Measurements from ENCODE around the gene FSTL4. TPM values are rescaled to one million over a fixed set of nuclear protein-coding genes. Genes with fewer than 3 reads are reported as not detected.

FSTL4 gene
- total RNA-seq, 1 experiment from 2014 or later: 14.3 TPM

DNA sequence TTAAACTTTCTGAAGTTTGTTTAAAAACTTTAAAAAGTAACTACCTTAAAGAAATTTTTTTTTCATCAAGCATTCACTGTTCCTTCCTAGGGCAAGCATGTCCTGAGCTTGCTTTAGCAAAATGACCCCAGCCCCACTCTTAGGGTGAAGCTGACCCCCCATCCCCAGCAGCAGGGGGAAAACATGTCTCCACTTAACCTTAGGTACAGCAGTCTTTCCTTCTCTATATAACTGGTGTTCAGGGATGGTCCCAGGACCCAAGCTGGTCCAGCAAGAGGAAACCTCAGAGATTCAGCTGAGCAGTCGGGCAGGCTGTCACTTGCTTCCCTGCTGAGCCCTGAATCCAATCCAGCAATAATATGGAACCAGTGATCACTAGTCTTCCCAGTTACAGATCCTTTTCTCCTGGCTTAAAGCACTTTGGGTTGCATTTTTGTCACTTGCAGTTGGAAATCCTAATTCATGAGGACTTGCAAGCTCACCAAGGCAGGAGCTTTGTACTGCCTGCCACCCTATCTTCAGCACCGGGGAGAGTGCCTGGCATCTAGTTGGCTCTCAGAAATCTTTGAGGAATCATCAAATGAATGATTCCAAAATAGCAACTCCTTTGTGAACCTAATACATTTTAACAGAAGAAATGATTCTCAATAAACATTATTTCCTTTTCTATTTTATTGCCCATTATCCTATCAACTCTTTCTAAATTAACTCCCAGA lies 91.2 kb downstream of the FSTL4 start:
- no peak for DNase-seq (ENCODE audit: extremely low read depth, low read depth)

DNA sequence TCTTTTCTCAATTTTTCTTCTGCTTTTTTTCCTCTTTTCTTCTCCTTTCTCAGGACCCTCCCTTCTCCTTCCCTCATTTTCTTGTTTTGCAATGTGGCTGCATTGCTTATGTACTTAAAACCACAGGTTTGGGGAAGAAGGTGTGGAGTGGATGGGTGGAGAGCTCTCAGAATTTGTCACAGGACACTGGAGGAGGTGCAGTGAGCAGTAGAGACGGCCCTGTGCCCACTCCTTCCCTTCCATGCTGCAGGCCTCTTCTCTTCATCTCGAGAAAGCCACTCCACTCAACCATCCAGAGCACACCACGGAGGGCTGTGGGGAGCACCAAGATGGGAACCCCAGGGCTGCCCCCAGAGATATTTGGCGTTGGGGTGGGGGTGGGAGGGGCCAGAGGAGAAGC lies 92.3 kb downstream of the FSTL4 start:
- no peak for DNase-seq (ENCODE audit: extremely low read depth, low read depth)

- DNase-seq (ENCODE audit: extremely low read depth, low read depth): no peak
These were observed 93.2 kb downstream of the FSTL4 start for GRCh38 chr5:133519191-133519590.

GRCh38 chr5:133514456-133514855 lies 97.9 kb downstream of the FSTL4 start:
- no peak for DNase-seq (ENCODE audit: extremely low read depth, low read depth)

GRCh38 chr5:133512896-133513295 lies 99.4 kb downstream of the FSTL4 start:
- no peak for DNase-seq (ENCODE audit: extremely low read depth, low read depth)

DNA sequence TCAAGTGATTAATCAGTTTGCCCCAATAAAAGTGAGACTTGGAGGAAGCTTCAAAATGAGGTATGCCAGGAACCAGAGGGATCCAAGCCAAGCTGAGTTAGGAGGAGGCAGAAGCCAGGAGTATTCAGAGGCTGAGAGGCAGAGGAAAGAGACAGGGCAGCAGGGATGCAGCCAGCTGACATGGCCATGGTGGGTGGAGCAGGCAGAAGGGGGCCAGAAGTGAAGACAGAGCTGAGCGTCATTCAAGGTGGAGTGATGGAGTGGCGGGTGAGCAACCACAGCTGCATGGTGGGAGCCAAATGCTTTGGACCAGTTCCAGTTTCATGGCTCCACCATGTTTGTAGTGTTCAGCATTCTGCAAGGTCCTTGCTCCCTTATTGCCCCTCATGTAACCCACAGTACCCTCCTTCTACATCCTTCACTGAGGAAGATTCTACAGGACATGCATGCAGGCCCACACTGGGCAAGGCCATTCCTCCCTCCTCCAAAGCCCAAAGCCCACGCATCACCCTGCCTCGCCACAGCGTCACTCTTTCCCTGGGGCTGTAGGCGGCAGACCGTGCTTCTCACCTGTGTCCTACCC lies 100.6 kb downstream of the FSTL4 start:
- no peak for DNase-seq (ENCODE audit: extremely low read depth, low read depth)

GRCh38 chr5:133510634-133511262 lies 101.6 kb downstream of the FSTL4 start:
- DNase-seq (ENCODE audit: extremely low read depth, low read depth): no peak

DNA sequence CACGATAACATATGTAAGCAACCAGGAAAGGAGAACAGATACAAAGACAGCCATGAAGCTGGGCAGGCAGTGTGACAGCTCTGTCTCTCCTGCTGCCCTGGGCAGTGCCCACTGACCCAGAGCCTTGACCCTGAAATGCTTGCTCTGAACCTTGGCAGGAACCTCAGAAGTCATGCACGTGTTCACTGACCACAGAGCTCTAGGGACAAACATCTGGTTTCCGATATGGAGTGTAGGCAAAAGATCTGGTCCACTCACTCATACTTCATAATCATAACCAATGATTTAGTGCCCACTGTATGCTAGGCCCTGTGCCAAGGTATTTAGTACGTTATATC lies 102.6 kb downstream of the FSTL4 start:
- DNase-seq (ENCODE audit: extremely low read depth, low read depth): no peak

DNA sequence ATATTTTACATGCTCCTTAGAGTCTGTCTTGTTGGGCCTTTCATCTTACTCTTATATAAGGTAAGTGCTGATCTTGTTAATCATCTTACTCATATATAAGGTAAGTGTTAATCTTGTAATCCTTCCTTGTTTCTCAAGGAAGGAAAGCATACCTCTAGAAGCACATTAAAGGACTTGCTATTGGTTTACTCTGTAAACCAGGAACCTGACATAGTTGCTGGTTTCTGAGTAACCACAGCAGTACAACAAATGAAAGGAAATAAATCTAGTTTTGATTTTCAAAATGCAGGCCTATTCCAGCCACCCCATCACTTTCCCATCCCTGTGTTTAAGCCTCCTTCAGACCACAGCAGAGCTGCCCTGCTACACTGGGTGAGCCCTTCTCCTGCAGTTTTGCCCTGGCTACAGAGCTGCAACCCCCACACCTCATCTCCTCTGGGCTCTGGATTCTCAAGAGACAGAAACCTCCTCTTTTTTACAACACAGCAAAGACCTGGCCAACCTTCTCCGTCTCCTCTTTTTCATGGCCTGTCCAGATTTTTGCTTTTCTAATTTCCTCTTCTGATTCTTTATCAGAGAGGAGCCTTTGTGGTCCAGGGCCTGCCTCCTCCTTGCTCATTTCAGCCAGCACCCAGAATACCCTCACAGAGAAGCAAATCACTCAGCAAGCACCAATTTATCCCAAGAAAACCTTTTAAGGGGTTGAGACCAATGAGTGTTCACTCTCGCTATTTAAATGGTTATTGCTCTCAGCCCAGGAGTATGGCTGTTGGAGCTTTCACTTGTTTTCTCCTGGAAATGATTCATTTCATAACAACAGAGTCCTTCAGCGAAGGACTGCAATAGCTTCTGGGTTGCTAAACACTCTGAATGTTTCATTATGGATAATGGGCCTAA lies 103.2 kb downstream of the FSTL4 start:
- DNase-seq (ENCODE audit: extremely low read depth, low read depth): no peak

GRCh38 chr5:133508331-133508730 lies 104.0 kb downstream of the FSTL4 start:
- no peak for DNase-seq (ENCODE audit: extremely low read depth, low read depth)

GRCh38 chr5:133506181-133506580 lies 106.2 kb downstream of the FSTL4 start:
- DNase-seq (ENCODE audit: extremely low read depth, low read depth): no peak

DNA sequence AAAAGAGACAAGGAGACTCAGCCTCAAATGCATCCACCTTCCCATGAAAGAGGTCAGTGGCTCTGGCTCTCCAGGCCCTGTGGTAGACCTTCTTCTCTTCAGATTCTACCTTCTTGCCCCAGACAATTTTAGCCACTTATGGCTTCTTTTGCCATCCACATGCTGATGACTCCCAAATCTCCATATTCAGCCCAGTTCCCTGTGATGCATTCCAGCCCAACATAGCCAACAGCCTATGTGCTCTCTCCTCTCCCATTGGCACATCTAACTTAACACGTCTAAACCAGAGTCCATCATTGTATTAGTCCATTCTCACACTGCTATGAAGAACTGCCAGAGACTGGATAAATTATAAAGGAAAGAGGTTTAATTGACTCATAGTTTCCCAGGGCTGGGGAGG lies 108.8 kb downstream of the FSTL4 start:
- no peak for DNase-seq (ENCODE audit: extremely low read depth, low read depth)

GRCh38 chr5:133499895-133500294 lies 112.4 kb downstream of the FSTL4 start:
- no peak for DNase-seq (ENCODE audit: extremely low read depth, low read depth)

- DNase-seq (ENCODE audit: extremely low read depth, low read depth): no peak
These were observed 114.6 kb downstream of the FSTL4 start for GRCh38 chr5:133497608-133498348.

- no peak for DNase-seq (ENCODE audit: extremely low read depth, low read depth)
These were observed 115.7 kb downstream of the FSTL4 start for GRCh38 chr5:133496631-133497030.

DNA sequence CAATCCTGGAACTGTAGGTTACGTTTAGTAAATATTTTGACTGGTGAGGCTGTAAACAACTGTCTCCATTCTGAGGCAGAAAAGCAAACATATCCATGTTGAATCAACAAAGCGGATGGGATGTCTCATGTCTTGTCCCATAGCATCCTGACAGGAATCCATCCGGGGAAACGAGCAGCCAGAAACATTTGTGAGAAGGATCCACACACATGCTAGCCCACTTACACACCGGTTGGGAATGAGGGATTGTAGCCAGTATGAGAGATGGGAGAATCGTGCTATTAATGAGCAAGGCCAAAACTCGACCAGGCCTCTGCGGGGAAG lies 117.5 kb downstream of the FSTL4 start:
- no peak for DNase-seq (ENCODE audit: extremely low read depth, low read depth)

DNA sequence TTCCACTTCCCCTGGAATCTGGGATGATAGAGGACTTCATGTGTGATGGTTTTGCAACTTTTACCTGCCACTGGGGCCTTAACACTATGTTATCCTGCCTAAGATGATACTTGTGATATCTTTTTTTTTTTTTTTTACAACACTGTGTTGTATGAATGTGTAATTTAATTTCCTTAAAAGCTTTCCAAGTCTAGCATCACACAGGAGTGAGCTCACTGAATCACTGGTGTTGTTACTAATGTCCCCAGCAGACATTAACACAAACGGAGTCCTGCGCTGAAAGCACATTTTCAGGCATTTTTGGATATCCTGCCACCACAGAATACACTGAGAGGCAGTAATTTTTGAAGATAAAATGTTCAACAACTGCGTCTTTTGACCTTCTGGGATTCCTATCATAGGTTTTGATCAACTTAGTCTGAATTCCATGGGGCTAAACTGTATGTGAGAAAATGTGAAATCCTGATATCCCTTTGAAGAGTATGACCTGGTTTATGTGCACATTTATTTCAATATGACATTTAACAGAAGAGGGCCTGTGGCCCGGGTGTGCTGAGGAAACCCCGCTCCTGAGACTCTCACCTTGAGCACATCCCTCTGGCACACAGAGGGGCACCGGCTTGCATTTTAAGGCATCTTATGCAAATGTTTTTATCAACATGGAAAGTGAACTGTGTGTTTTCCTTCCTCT lies 118.0 kb downstream of the FSTL4 start:
- no peak for DNase-seq (ENCODE audit: extremely low read depth, low read depth)

DNA sequence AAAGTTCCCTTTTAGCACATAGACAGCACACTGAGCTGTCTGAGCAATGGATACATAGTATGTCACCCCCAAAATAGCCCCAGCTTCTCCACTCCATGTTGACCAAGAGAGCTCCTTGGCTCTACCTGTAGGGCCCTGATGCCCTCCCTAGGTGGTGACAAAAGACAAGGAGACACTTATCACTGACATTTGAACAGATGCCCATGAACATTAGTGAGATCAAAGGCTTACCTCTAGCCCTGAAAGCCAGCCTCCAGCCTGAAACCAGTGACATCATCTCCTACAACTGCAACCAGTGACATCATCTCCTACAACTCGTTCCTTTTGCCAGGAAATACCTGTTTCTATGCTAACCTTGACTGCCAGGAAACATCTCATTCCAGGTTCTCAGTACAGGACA lies 122.7 kb downstream of the FSTL4 start:
- no peak for DNase-seq (ENCODE audit: extremely low read depth, low read depth)

DNA sequence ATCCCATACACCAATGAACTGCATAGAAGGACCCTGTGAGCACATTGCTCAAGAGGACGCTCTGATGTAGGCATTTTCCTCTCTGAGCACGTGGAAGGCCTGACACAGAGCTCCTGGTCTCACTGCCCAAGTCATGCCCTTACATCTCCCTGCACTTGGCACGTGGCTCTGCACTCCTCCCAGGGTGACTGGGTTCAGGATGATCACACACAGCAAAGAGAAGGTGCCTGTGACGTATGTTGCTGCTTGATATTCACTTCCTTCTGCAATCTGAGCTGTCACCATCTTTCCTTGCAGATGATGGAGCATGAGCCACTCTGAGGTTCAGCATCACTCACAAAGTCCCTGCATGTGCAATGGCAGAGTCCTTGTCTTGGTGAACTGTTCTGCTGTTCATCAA lies 125.2 kb downstream of the FSTL4 start:
- no peak for DNase-seq (ENCODE audit: extremely low read depth, low read depth)

DNA sequence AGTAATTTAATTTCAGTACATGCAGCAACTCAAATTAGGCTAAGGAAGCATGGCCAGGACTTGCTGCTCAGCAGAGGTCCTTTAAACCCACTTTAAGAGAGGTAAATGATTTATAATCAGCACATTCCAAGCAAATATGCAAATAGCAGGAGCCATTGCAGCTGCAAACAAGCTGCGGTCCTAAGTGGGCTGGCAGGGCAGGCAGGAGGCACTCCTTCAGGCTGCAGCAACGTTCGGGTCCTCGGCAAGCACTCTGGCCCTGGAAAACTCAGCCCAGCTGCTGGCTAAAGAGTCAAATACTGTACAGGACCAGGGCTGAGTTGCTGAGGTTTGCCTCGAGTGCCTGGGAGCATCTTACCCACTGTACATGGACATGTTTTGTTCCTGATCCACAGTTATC lies 126.9 kb downstream of the FSTL4 start:
- no peak for DNase-seq (ENCODE audit: extremely low read depth, low read depth)
